ENCODE data around the gene DPYD.

The DPYD gene

DNA sequence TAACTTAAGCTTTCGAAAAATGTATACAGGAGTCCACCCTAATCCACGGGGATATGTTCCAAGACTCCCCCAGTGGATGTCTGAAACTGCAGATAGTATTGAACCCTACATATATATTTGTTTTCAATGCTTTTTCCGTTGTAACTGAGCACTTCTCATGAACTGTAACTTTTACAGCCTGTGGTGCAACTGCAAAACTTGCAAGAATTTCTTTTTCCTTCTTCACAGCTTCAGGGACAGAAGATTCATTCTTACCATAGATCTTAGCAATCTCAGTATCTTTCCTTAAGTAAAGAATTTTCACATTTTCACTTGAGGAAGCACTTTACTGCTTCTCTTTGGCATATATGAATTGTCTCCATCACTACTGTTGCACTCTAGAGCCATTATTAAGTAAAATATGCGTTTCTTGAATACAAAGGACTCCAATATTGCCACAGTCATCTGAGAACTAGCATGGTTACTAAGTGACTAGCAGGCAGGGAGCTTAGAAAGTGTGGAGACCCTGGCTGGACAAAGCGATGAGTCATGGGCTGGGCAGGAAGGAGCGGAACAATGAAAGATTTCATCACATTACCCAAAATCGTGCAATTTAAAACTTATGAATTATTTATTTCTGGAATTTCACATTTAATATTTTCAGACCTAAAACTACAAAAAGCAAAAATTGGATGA is 14.1 kb downstream of the DPYD start:
- DNase-seq = no peak

DNA sequence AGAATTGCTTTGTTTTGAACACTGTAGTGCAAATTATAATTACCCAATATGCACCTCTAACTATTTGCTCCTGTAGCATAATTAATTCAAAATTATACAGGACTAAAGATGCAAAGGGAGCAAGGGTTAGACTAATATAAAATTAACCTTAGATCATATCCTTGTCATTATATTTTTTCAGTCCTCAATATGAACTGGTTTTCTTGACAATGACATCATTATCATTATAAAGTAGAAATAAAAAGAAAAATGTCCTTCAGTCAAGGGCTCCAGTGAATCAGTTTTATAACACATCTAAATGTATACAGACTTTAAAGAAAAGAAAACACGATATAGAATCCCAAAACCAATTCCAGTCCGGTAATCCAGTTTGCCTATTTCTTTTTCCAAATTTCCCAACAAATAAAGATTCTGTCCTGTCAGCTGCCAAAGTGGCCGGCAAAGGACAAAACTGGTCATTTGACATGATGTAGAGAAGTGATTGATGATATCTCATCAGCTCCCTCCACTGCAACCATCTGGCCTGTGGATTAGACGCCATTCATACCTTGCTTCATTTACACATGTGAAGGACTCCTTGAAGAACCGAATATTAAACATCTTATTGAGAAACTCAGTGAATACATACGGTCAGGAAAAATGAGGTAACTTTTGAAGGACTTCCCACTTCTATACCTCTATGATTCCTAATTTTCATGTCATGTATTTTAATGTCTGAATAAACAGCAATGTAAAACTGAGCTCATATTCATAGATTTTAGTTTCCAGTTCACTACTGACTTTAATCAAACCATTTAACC is 15.5 kb downstream of the DPYD start:
- DNase-seq = no peak

DNA sequence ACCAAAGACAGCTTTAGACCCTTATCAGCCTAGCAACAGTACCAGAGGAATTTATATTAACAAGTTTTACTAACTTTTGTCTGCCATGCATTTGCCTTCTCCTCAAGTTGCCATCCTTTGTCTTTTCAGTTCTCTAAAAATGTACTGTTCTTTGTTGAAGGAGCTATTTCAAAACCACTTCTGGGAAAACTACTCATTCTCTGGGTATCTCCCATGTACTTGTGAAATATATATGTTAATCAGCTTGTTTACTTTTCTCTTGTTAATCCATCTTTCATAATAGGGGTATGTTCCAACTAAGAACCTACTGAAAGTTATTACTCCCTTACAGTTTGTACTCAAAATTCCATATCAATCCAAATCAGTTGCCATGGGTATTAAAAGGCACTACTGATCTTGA is 16.3 kb downstream of the DPYD start:
- no peak for DNase-seq

DNA sequence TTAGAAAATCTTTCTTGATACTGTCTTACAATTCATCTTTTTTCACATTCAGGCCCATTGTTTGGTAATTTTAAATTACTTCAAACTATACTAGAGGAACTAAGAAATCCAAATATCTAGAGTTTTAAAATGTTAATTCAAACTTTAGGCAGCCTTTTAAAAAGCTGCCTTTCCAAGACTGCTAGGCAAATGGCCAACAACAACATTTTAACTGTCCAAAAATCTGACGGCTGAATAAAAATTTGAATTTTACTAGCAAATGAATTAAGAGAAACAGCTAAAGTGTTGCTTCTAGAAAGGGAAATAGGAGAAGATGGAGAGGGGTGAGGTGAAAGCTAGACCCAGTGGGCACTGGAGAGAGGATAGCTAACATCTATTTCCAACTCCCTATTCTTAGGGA is 17.2 kb downstream of the DPYD start:
- DNase-seq = no peak

DNA sequence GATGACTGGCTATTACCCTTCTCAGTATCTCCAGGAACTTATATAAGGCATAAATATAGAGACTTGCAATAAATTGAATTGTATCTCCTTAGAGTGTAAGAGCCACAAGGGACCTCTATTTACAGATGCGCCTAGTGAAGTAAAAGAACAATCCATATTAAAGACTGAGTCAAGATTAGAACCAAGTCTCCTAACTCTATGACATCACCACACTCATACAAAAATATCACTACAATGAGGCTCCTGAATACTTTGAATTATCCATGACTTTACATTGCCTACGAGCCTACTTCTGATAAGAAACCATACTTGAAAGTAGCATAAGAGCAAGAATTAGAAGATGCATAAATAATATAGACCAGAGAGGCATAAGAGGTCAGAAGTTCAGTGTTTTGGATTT is 18.8 kb downstream of the DPYD start:
- DNase-seq = no peak

DNA sequence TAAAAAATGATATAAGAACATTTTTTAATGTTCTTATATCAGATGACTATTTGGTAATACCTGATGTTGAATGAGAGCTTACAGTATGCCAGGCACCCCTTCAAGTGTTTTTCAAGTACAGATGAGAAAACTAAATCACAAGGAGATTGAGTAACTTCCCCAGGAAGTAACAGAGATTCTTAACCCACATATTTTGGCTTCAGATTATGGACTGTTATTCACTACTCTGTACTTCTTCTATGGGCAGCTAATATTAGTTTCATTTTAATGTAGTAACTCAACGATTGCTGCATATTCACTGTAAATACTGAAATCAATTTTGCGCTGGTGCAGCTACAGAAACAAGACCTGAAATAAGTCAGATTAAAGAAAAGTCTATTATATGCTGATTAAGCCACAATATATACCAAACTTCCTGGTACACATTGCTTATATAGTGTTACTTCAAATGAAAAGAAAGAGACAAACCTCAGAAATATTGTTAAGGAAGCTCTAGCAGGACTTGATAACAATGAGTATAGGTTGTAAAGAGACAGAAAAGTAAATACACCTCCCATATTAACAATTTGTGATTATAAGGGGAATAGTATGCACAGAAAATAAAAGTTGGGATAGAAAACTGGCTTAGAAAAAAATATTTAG is 19.7 kb downstream of the DPYD start:
- no peak for DNase-seq

DNA sequence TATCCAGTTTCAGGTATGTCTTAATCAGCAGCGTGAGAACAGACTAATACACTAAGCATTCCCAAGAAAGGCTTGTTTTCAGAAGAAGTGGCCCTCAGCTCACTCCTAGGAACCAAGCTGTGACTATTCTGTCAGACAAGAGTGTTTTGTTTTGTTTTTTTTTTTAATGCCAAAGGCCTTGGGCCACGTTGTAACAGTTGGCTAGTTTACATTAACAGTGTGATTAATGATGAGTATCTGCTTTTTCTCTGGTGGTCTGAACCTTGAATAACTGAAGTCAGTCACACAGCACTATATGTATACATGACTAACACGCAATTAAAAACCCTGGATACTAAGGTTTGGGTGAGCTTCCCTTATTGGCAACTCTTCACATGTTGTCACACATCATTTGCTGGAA is 21.9 kb downstream of the DPYD start:
- no peak for DNase-seq

DNA sequence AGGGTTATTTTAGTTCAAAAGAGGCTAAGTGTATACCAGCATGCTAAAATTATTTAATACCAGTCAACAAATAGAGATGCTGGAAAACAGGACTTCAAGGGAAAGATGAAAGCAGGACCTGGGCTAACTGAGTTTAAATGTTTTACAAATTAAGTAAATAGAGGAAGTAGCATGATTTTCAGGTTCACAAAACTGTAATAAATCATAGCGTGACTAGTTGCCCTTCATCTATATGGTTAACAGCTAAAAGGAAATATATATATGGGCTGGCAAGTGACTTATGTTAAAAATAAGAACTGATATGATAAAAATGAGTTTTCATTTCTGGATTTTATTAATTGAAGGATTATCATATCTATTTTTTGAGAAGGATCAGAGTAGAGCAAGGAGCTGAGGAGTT is 25.6 kb downstream of the DPYD start:
- no peak for DNase-seq

DNA sequence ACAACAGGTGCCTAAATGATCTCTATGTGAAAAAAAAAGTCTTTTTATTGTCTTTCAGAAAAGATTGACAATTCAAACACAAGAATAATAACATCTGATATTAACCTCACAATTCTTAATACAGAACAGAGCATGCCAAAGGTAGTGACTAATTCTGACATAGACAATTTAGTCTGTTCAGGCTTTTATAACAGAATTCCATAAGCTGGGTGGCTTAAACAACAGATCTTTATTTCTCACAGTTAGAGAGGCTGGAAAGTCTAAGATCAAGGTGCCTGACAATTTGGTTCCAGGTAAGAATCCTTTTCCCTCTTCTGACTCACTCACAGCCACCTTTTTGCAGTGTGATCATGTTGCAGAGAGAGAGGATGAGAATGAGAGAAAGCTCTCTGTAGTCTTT is 27.0 kb downstream of the DPYD start:
- no peak for DNase-seq

DNA sequence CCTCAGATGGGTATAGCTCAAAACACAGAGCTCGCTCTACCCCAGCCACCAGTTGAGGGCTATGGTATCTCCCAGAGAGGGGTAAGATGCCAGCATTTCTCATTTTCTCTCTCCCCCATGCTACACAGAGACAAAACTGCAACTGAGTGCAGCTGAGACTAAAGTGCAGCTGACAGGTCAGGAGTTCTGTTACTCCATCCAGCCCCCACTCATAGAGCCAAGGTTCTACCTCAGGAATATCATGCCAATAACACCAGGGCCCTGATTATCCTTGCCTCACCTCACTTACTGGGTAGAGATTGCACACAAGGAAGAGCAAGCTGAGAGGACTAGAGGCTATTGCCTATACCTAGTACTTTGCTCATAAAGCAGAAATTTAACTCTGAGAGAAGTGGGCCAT is 34.6 kb downstream of the DPYD start:
- no peak for DNase-seq

DNA sequence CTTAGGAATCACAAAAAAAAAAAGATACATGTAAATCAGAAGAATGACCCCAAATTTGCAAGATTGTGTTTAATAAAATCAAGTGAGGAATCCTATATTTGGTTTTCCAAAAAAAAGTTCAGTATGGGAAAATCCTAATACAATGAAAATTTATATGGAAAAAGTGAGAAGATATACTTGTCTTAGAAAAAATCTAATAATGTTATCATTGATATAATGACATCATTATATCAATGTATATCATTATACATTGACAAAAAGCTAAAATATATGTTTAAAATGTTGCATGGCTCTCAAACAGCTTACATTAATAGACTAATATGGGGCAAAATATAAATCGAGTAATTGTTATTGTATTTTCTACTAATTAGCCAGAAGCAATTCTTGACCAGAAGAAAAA is 37.0 kb downstream of the DPYD start:
- no peak for DNase-seq

DNA sequence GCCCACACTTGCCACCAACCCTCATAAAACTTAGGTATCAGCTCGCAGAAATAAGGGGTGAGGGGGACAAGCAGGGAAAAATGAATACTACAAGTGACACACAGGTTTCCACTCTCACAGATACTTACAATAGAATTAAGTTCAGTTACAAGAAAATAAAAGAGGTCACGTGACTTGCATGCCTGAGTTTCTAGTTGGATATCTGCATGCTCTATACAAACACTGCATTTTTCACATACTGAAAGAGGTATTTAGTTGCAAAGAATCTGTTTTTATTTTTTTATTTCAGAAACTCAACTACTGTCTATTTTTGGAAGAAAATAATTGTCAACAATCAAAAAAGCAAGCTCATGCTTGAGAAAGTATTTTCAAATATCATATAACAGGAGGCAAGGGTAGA is 43.5 kb downstream of the DPYD start:
- DNase-seq = no peak

DNA sequence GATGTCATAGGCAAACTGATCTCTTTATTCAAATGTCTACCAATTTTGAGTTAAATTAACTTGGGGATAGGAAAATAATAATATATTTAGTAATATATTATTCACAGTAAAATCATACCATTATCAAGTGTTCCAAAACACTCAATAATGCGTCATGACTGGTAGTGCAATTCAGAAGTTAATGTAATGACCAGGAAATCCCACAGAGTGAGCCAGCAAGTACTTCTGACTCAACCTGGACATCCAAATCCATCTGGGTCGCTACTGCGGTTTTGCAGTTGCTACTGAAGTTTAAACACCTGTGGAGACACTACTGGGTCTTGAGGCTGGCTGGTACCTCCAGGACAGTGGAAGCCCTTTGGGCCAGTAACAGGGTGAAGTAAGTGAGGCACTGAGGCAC is 44.8 kb downstream of the DPYD start:
- DNase-seq = no peak

DNA sequence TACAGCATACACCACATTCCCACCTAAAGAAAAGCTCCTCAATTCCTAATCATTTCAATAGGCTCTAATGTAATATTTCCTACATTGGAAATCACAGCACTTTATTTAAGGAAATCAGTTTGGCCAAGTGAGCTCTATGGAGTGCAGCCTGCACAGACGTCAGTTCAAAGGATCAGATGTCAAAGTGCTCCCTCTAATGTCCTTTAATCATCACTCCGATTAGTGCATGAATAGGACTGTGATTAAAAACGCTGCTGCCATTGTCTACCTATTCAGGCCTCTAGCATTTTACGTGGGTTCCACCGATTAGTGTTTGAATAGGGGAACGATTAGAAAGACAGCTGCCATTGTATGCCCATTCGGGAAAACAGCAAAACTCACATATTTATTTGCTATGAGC is 50.2 kb downstream of the DPYD start:
- DNase-seq = no peak

DNA sequence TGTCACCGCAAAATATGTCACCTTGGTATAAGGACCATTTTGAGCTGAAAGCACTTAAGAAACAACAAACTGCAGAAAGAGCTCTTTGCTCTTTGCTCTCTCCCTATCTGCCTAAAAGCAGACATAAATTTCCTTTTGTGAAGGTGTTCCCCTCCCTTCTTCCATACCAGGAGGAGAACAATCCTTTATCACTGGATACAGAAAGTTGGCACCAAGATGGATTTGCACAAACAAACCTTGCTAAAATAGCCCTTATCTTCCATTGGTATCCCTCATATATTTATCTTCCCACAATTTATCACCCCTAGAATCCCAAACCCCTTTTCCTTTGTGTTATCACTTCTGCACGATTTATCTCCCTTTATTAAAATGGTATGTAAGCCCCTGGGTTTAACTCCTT is 51.4 kb downstream of the DPYD start:
- no peak for DNase-seq

DNA sequence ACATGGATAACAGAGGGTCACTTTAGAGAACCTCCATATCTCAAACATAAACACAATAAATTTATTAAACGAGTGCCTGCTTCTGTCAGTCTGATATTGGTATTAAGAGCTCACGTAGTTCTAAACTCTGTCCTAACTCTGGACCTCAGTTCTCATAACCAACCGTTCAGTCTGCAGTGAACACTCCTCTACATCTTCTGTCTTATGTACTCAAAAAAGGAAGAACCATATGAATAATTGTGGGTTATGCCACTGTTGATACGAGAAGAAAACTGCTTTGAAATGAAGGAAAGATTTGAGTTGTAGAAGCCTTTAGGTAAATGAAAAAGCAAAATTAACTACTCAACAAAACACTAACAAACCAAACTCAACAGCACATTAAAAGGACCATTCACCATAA is 53.7 kb downstream of the DPYD start:
- DNase-seq = no peak

DNA sequence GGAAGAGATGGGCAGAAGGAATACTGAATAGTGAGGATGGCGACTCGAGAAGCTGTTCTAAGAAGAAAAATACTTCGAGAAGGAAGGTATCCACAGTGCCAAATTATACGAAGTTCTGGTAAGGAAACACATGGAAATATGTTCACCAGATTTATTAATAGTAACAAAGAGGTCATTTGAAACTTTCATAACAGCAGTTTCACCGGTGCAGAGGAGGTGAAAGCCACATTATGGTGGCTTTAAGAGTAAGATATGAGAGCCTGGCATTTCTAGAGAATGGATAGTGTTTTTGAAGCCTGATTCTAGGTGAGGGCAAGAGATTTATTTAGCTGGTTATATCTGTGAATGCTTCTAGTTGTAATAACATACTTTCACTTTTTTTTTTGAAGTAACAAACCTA is 56.2 kb downstream of the DPYD start:
- peak; percentile 72 for DNase-seq

DNA sequence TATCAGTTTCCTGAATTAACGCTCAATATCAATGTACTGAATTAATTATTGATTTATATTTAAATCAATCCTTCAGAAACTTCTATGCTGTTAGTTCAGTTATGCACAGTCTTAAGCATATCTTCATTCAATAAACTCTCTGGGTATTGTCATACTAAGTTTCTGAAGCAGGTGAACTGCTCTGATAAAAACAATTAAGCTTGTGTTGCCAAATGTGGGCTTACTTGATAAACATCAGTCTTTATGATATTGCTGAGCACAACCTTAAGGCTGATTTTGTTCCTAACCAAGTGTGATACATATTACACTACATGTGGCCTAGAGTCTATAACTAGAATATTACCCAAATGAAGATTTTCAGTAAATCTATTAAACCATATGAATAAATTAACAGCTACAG is 67.6 kb downstream of the DPYD start:
- DNase-seq = no peak

DNA sequence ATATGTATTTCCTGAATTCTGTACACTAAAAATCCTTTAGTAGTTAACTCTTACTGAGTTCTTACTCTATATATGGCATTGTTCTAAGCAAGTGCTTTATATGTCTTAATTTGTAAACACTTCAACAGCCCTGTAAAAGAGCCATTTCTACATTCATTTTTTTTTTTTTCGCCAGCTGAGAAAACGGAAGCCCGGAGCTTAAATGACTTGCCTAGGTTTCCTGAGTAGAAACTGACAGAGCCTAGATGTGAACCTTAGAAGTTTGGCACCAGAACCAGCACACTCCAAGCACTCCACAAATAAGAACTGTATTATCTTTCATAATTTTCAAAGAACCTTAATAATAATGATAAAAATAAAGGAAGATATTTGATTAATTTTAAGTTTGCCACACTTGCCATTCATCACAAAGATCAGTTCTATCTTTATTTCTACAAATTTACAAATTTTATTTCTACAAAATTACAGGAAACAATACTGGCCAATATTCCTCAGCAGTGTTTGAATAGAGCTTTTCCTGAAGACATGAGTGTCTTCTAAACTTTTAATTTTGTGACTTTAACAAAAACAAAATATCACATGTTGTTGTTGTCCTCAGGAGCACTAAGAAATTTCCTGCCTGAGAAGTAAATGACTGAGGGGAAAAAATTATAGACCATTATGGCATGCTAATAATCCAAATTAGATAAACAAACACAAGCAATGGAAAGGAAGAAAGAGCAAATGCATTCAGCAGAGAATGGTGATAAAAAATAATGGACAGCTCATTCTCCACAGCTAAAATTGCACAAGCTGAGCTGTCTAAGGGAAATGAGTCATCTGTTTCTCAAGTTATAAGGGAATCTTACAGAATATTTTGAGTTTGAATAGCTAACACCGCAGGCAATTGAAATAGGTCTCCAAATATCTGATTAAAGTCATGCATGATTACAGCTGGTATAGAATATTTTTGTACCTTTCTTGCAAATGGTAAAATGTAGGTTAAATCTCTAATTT is 71.2 kb downstream of the DPYD start:
- peak; percentile 38 for DNase-seq

DNA sequence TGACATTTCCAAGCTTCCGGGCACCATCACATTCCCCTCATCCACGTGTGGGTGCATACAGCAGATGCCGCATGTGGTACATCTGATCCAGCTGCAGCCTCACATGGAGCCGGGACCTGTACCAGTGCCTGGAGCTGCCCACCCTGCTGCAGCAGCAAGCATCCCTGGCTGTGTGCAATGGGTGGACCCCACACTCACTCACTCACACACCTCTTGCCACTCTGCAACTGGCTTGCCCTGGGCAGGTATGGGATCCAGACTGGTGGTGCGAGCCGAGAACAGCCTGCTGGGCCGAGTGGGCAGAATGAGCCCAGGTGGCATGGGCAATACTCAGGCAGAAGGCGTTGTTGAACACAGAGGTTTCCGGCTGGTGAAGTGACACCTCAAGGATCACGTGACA is 75.0 kb downstream of the DPYD start:
- DNase-seq = no peak

DNA sequence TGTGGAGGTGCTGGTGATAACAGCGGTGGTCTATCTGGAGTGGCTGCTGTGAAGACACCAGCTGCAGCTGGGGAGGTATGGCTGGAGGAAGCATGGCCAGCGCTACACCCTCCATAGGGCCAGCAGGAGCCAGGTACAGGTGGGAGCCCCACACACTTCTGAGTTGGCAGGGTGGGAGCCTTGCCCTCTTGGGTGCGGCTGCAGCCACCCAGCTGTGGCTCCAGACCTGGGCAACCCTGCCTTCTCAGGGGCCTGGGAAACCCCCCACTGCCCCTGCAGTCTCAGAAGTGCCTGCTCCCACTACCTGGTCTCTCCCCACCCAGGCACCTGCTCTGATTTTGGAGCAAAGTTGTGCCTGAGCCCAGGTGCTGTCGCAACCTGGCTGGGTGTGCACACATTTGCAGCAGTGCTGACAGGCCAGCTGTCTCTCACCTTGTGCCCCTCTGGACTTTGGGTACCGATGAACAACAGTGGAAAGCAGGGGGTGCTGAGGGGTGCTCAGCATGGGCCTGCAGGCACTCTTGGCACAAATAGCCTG is 76.2 kb downstream of the DPYD start:
- DNase-seq = no peak

DNA sequence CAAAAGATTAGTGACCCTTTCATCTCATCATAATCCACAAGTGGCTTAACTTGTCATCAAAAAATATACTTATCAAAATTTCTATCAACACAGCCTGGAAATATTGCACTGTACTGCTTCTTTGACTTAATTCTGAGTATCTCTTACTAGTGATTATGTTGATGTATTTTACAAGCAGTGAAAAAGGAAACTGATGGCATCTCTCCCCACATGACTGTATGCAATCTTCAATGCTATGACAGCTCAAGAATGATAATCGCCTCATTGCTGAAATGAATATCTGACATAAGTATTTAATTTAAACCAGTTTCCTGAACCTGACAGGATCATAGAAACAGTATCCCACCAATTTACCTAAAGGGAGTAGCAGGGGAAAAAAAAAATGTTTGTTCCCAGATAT is 79.5 kb downstream of the DPYD start:
- DNase-seq = no peak

DNA sequence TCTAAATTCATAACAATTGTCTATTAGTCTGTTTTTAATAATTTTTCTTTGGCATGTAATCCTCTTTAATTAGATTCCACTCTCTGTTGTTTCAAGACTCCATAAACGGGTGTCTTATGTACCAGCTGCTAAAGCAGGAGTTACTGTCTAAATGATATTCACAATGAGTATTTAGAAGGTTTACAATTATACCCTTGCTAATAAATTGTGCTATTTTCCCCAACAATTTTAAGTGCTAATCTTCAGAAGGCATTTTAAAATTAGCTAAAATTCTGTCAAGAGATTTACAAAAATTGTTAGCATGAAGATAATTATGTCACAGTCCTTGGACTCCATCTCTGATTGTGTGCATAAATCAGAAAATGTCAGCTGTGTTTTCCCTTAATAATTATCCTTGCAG is 83.7 kb downstream of the DPYD start:
- DNase-seq = no peak

All from RPMI8226 (cell line).